Coronary artery (tissue), 2 donors: ENCODE measurements around the gene PRELP.
A peak's percentile ranks its signal among the peaks of the same experiment; 100 is the strongest.

ENCODE experiments used
- DNase-seq: peaks from one replicate; pipeline ENCODE4 v3.0.0-alpha.2; 2017; ENCODE audit warnings: low spot score
- H3K27ac ChIP-seq, 2 donors: fragments of 200-600 bp; sonication (generic); one replicate each; pipeline ENCODE4 v1.5.1; 2016 to 2019
- H3K4me3 ChIP-seq: fragments of 200-600 bp; sonication (generic); 2 replicates; pipeline ENCODE4 v1.5.1; 2016; ENCODE audit warnings: mild to moderate bottlenecking, moderate library complexity
- TF ChIP-seq, protein P1 (sequence below): fragments of 200-600 bp; sonication (generic); IDR thresholded peaks from one replicate; pipeline ENCODE4 v1.5.1; 2019; ENCODE audit warnings: antibody characterized with exemption

Gene PRELP

DNA sequence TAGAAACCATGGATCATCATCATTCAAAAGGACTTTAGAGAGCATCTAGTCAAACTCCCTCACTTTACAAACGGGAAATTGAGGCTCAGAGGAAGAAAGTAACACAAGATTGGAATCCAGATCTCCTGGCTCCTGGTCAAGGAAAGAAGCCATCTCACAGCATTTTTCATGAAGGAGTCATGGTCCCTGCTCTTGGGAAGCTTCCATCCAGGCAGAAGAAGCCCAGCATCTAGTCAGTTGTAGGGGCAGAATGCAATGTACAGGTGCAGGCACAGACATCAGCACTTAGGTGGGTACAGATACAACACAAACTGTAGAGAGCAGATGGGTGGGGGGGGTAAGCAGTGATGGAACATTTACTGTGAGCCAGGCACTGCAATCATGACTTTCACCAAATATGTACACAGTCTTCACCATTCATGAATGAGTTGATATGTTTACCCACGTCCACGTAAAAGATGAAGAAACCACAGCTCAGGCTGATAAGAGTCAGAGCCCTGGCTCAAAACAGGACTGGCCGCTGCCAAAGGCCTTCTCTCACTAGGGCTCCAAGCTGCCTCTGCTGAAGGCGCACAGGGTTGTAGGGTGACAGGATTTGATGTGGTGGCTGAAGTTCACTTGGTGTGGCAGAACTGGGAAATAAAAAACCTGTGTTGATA is 62.3 kb downstream of the PRELP start:
- no peak for DNase-seq
- no peak overlapping the region for H3K4me3 ChIP-seq
- peak overlapping the region; percentile 66 to 74 for H3K27ac ChIP-seq
- TF ChIP-seq, protein P1, sequence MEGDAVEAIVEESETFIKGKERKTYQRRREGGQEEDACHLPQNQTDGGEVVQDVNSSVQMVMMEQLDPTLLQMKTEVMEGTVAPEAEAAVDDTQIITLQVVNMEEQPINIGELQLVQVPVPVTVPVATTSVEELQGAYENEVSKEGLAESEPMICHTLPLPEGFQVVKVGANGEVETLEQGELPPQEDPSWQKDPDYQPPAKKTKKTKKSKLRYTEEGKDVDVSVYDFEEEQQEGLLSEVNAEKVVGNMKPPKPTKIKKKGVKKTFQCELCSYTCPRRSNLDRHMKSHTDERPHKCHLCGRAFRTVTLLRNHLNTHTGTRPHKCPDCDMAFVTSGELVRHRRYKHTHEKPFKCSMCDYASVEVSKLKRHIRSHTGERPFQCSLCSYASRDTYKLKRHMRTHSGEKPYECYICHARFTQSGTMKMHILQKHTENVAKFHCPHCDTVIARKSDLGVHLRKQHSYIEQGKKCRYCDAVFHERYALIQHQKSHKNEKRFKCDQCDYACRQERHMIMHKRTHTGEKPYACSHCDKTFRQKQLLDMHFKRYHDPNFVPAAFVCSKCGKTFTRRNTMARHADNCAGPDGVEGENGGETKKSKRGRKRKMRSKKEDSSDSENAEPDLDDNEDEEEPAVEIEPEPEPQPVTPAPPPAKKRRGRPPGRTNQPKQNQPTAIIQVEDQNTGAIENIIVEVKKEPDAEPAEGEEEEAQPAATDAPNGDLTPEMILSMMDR: no peak

DNA sequence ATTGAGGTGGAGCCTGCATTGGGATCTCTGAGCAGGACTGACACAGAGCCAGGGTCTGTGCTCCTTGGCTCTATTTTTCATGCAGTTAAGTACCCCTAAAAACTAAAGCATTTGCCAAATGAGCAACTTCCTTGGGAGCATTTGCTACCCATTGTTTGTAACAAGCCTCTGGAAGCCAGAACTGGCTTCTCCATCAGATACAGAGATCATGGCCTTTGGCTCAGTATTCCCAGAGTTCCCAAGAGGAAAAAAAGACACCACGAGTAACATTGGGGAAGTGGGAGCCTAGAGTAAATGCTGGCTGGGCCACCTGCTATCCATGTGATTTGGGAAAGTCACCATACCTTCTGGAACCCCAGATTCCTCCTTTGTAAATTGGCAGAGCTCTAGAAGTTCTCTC is 63.1 kb downstream of the PRELP start:
- Histone ChIP-seq H3K27ac (peak overlapping the region; percentile 66 to 74), H3K4me3 (no peak overlapping the region)
- TF ChIP-seq, protein P1: no peak
- DNase-seq: no peak

DNA sequence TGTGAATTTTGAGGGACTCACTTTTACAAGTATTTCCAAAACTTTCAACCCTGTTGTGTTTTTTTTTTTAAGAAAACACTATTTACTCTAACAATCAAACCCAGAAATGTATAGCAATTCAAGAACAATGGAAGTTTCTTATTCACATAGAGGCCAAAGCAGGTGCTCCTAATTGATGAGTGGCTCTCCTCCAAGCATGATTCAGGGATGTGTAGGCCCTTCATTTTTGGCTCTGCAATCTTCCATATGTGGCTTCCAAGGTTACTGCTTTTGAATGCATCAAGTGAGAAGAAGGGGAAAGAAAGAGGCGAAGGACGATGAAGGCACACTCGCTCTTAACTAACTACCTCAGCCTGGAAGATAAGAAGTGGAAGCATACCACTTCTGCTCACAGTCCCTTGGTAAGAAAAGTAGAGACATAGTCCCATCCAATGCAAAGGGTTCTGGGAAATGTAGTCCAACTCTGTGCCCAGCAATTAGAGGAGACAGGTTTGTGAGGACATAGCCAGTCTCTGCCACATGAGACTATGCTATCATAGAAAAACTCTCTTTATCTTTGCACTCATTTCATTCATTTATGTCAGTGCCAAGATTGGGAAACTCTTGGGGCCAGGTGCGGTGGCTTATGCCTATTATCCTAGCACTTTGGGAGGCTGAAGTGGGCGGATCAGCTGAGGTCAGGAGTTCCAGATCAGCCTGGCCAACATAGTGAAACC is 64.4 kb downstream of the PRELP start:
- Histone ChIP-seq H3K27ac (no peak overlapping the region), H3K4me3 (no peak overlapping the region)
- TF ChIP-seq, protein P1: no peak
- no peak for DNase-seq
